Inferior parietal cortex (tissue), 1 donor: ENCODE measurements around the gene ITPR3.

ENCODE experiments used
- DNase-seq: peaks from one replicate; pipeline ENCODE4 v3.0.0-alpha.2; 2016; ENCODE audit errors: extremely low spot score

Gene ITPR3

GRCh38 chr6:33670086-33670660 is 49.1 kb downstream of the ITPR3 start:
- DNase-seq = no peak

DNA sequence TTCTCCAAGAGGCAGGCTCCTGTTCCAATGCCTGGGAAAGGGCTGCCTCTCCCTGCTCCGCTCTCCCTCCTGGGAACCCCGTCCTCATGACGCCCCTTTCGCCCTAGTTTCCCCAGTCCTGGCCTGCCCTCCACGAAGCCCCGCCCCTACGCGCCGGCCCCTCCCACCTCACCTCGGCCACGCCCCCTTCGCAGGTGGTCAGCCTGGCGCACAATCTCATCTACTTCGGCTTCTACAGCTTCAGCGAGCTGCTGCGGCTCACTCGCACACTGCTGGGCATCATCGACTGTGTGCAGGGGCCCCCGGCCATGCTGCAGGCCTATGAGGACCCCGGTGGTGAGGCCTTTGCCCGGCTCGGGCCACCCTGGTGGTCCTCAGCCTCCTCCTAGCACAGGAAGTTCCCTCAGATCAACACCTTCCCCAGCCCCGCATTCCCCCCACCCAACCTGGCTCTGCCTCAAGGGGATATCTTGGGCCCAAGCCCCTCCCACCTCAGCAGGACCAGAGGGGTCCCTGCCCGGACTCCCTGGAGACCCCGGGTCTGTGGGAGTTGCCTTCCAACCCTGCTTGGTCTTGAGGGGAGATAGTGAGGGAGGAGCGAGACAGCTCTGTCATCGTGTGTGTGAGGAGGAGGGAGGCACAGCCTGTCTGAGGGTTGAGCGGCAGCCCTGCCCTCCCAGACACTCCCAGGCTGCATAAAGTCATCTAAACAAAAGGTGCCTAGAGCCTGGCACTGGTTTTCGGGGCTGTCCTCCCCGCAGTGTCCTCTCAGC is 50.0 kb downstream of the ITPR3 start:
- DNase-seq = no peak

GRCh38 chr6:33671744-33672072 is 50.6 kb downstream of the ITPR3 start:
- no peak for DNase-seq

- no peak for DNase-seq
Measured at GRCh38 chr6:33672808-33673207, 51.7 kb downstream of the ITPR3 start.

GRCh38 chr6:33673851-33674250 is 52.7 kb downstream of the ITPR3 start:
- no peak for DNase-seq

GRCh38 chr6:33675968-33676367 is 54.8 kb downstream of the ITPR3 start:
- DNase-seq = no peak

DNA sequence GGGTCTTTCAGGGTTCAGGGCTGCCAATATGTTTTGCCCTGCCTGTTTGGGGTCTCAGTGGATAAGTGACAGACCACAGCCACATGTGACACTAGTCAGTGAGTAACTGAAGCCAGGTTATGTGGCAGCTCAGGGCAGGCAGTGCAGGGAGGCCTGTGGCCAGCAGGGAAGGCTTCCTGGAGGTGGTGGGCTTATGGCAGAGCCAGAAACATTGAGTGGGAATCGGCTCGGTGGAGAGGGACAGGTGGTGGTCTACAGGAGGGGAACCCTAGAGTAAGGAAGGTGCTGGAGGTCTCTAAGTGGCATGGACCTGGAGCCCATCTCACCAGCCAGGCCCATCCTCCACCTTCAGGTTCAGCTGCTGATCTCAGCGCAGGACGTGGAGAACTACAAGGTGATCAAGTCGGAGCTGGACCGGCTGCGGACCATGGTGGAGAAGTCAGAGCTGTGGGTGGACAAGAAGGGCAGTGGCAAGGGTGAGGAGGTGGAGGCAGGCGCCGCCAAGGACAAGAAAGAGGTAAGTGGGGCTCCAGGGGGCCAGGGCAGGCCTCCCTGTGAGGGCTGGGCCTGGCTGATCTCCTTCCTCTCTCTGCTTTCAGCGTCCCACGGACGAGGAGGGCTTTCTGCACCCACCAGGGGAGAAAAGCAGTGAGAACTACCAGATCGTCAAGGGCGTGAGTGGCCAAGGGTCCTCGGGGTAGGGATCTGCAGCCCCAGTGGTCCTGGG is 55.5 kb downstream of the ITPR3 start:
- no peak for DNase-seq

DNA sequence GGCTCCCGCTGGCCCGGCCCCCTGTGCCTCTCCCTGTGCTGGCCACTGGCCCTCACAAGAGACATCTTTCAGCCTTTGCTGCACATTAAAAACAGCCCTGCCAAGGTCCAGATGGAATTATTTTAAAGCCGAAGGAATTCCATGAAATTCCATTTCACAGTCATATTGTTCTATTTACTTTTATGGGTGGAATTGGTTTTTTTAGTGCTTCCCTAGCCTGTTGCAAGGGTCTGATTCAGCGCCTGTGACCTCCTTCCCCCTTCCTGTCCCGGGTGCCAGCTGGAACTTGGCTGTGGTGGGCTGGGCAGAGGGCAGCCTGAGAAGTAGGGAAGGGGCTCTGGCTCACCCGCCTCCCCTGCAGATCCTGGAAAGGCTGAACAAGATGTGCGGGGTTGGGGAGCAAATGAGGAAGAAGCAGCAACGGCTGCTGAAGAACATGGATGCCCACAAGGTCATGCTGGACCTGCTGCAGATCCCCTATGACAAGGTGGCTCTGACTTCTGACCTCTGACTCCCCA is 56.1 kb downstream of the ITPR3 start:
- DNase-seq = no peak

GRCh38 chr6:33677689-33678088 is 56.6 kb downstream of the ITPR3 start:
- no peak for DNase-seq

GRCh38 chr6:33678233-33678931 is 57.3 kb downstream of the ITPR3 start:
- DNase-seq = no peak

DNA sequence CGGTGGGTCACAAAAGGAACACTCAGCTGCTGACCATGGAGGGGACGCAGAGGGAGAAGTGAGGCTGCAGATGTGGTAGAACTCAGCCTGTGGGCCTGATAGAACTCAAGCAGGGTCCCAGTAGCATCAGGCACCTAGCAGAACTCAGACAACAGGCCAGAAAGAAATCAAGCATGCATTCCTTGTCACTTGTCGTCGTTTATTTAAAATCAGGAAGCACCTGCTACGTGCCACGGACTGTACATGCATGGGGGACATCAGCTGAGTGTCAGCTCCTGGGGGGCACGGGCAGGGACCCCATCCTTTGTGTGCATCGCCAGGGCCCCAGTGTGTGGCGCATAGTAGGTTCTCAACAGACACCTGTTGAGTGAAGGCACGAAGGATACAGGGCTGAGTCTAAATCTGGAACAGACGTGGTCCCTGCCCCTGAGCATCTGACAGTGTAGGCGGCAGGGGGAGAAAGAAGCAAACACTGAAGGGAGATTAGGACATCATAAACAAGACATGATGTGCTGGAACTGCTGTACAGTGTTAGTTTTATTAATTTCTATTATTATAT is 57.9 kb downstream of the ITPR3 start:
- DNase-seq = no peak

DNA sequence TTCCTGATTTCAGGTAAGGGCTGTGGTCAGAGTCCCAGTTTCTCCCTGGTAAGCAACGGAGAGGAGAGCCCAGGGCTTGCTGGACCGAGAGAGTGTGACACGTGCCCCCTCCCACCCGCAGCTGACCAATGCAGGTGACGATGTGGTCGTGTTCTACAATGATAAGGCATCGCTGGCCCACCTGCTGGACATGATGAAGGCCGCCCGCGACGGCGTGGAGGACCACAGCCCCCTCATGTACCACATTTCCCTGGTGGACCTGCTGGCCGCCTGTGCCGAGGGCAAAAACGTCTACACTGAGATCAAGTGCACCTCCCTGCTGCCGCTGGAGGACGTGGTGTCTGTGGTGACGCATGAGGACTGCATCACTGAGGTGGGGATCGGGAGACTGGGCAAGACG is 58.6 kb downstream of the ITPR3 start:
- DNase-seq = no peak

DNA sequence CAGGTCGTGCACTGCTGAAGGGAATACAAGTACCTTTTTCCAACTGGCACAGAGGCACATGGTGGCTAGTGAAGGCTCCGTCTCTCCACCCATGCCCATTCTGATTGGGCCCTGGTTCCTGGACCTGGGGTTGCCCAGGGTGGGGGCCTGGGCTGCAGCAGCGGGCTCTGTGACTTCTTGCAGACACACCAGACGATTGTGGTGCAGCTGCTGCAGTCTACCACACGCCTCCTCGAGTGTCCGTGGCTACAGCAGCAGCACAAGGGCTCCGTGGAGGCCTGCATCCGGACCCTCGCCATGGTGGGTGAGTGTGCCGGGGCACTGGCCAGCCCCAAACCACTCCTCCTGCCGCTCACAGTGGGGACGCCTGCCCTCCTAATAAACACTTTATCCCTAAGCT is 61.2 kb downstream of the ITPR3 start:
- DNase-seq = no peak

- DNase-seq = peak; percentile 23
Measured at GRCh38 chr6:33683051-33683571, 62.0 kb downstream of the ITPR3 start.

DNA sequence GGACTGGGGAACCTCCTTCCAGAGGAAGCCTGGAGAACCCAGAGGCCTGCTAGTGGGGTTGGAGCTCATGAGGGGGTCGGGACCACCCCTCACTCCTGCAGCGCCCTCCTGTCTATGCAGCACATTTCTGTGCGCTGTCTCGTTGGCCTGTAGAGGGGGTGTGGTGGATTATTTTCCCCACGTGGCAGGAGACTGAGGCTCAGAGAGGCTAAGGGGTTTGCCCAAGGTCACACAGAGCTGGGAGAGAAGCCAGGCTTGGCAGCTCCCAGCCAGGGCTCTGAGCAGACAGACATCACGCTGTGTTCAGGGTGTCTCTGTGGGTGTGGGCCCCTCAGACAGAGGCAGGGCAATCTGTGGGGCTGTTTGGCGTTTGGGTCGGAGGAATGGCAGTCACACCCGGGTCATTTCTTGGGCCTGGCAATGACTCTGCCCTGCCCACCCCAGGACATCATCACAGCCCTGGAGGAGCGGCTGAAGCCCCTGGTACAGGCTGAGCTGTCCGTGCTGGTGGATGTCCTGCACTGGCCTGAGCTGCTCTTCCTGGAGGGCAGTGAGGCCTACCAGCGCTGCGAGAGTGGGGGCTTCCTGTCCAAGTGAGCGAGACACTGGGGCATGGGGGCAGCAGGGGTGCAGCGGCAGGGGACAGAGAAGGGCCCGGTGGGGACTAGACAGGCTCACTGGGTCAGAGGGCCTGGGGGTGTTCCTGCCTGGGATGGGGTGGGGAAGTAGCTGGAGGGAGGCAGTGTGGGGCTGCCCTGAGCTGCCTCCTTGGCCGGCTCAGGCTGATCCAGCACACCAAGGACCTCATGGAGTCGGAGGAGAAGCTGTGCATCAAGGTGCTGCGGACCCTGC is 62.7 kb downstream of the ITPR3 start:
- DNase-seq = no peak

GRCh38 chr6:33684428-33684896 is 63.3 kb downstream of the ITPR3 start:
- DNase-seq = no peak

DNA sequence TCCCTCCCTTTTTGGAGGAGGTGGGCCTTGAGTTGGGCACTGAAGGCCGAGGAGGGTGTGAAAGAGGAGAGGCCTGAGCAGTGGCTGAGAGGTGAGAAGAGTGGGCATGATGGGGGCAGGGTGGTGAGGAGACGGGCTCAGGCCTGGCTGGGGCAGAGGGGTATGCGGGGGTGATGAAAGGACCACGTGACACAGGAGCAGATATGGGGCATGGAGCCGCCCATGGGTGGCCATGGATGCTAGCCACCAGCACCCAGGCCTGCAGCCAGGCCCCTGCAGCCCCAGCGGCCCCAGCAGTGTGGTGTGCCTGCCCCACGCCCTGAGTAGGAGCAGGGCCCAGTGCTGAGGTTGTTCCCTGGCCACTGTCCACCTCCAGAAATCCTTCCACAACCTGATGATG is 63.9 kb downstream of the ITPR3 start:
- no peak for DNase-seq

DNA sequence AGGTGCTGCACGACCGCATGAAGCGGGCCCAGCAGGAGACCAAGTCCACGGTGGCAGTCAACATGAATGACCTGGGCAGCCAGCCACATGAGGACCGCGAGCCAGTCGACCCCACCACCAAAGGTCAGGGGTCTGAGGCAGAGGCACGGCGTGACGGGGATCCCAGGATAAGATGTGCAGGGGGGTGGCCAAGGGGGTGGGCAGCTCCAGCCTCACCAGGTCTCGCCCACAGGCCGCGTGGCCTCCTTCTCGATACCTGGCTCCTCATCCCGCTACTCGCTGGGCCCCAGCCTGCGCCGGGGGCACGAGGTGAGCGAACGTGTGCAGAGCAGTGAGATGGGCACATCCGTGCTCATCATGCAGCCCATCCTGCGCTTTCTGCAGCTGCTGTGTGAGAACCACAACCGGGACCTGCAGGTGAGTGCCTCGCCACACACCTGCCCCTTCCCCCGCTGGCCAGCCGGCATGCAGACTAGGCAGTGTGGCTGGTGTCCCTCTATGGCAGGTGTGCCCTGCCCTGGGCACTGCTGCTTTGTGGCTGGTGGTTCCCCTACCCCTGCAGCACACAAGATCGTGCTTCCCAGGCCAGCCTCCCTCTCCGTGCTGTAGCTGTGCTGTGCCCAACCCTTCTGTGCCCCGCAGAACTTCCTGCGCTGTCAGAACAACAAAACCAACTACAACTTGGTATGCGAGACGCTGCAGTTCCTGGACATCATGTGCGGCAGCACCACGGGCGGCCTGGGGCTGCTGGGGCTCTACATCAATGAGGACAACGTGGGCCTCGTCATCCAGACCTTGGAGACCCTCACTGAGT is 64.5 kb downstream of the ITPR3 start:
- no peak for DNase-seq

- DNase-seq = no peak
Measured at GRCh38 chr6:33686225-33686924, 65.3 kb downstream of the ITPR3 start.
